HG02623 (cell line): ENCODE data around the gene GABRA5.

Experiments used
- ATAC-seq: cut with Tn5 transposase; IDR thresholded peaks from one replicate; pipeline ENCODE4 v1.9.1; 2021; ENCODE audit warnings: moderate library complexity; ENCODE audit not compliant: unreplicated experiment

The GABRA5 gene

GRCh38 chr15:26985050-26985449, 118.2 kb downstream of the GABRA5 start:
- ATAC-seq, result no peak

- ATAC-seq, result no peak
These were observed 129.4 kb downstream of the GABRA5 start for GRCh38 chr15:26996250-26996649.
